Body of pancreas (tissue), 4 donors: ENCODE data around the gene CSKMT. TPM values are rescaled to one million over a fixed set of nuclear protein-coding genes. Genes with fewer than 3 reads are reported as not detected.

Experiments
- ATAC-seq: fragments of 150-250 bp; one replicate; pipeline ENCODE4 v1.9.1; 2016
- DNase-seq, 4 donors: peaks; one replicate each; pipeline ENCODE4 v3.0.0-alpha.2; 2019
- H3K27ac ChIP-seq, 4 donors: fragments of 200-600 bp; sonication (generic); 1 replicate in 3 of 4; 2 replicates in 1 of 4; pipeline versions ENCODE4 v1.5.1 to v1.6.1; 2016 to 2019; ENCODE audit warnings: mild to moderate bottlenecking in 1 of 4, mixed read lengths in 1 of 4, moderate library complexity in 1 of 4
- H3K27me3 ChIP-seq, 2 donors: fragments of 200-600 bp; sonication (generic); one replicate each; pipeline ENCODE4 v1.6.0; 2016; ENCODE audit warnings: mild to moderate bottlenecking in 1 of 2
- H3K36me3 ChIP-seq, 2 donors: fragments of 200-600 bp; sonication (generic); replicated peaks in 1 of 2; 2 replicates each; pipeline ENCODE4 v1.5.1; 2016; ENCODE audit warnings: low read depth in 2 of 2; ENCODE audit not compliant: insufficient read depth in 1 of 2
- H3K4me1 ChIP-seq: fragments of 200-600 bp; sonication (generic); one replicate; pipeline ENCODE4 v1.6.0; 2016
- H3K4me3 ChIP-seq, 2 donors: fragments of 200-600 bp; sonication (generic); 1 replicate in 1 of 2; 2 replicates in 1 of 2; pipeline ENCODE4 v1.5.1; 2016 to 2019
- H3K9me3 ChIP-seq, 3 donors: fragments of 200-600 bp; sonication (generic); 1 replicate in 2 of 3; 2 replicates in 1 of 3; pipeline ENCODE4 v1.5.1; 2016
- CTCF ChIP-seq, 7 experiments: fragments of 450-650 bp in 4 of 7; fragments of 200-600 bp in 3 of 7; sonication (generic) in 3 of 7; IDR thresholded peaks; one replicate each; pipeline ENCODE4 v1.5.1; 2016 to 2019; ENCODE audit warnings: antibody characterized with exemption in 7 of 7
- POLR2A ChIP-seq, 3 donors: fragments of 450-650 bp; IDR thresholded peaks; one replicate each; pipeline ENCODE4 v1.6.1; 2016; ENCODE audit warnings: antibody characterized with exemption in 3 of 3, mild to moderate bottlenecking in 2 of 3
- WGBS, 2 donors: methylation state at CpG; one replicate each; pipeline ENCODE4 v1.1.5; 2017; 5-methylcytosine and 5-hydroxymethylcytosine counted together
- intact Hi-C: fragments of 100-400 bp; cut with DNase I; formaldehyde crosslinking; loops from one replicate; pipeline ENCODE4 v1.15.1; 2023
- small RNA-seq: library from RNA; depleted of rRNA; stranded (forward); fragments of <200 nt; gene quantifications from one replicate; pipeline ENCODE3, GENCODE V24; 2016
- total RNA-seq, 2 donors: library from RNA; depleted of rRNA; stranded (reverse); fragments of >200 nt; gene quantifications; one replicate each; pipeline ENCODE4 v1.1.0, GENCODE V29; 2016

Gene CSKMT
- total RNA-seq, 2 donors from 2014 or later, result 5.4 to 110 TPM

GRCh38 chr11:62713343-62713742 lies 48.2 kb downstream of the CSKMT start:
- TF ChIP-seq POLR2A (IDR thresholded peaks at IDR 0.05), result no peak
- no peak for TF ChIP-seq CTCF (IDR thresholded peaks at IDR 0.05)
- WGBS, 2 donors, result 20 to 21% methylated on average over 2 of the region's 2 CpGs
- peaks cover 70% of the 10 kb centered on the region for H3K4me1 ChIP-seq
- no peaks in the 10 kb centered on the region for H3K27me3 ChIP-seq
- H3K27ac ChIP-seq, result peak overlapping the region; percentile 74 to 93 (median 82)
- H3K36me3 ChIP-seq, result peaks cover 0 to 23% of the 10 kb centered on the region in 2 donors
- ATAC-seq (peak; percentile 49), DNase-seq (peak; percentile 68 to 87 (median 82))
- H3K4me3 ChIP-seq, result no peak overlapping the region
- H3K9me3 ChIP-seq, result no peaks in the 10 kb centered on the region
- intact Hi-C loops, result no loop called here

GRCh38 chr11:62715150-62716130 lies 50.3 kb downstream of the CSKMT start:
- Histone ChIP-seq H3K27me3 (no peaks in the 10 kb centered on the region), H3K36me3 (peaks cover 5 to 35% of the 10 kb centered on the region in 2 donors), H3K4me3 (no peak overlapping the region), H3K9me3 (no peaks in the 10 kb centered on the region), H3K27ac (peak overlapping the region in 3 of 4 donors; percentile 8 to 84 (median 27)), H3K4me1 (peaks cover 52% of the 10 kb centered on the region)
- intact Hi-C loops, result no loop called here
- TF ChIP-seq CTCF (IDR thresholded peaks at IDR 0.05) (no peak), POLR2A (IDR thresholded peaks at IDR 0.05) (no peak)
- WGBS, 2 donors, result 85 to 87% methylated on average over 15 to 24 of the region's 24 CpGs
- no peak for DNase-seq
- no peak for ATAC-seq

- no peak overlapping the region for H3K4me3 ChIP-seq
- intact Hi-C loops, result no loop called here
- 63 to 66% methylated on average over 5 of the region's 5 CpGs for WGBS, 2 donors
- ATAC-seq, result no peak
- H3K27me3 ChIP-seq, result no peaks in the 10 kb centered on the region
- no peak for DNase-seq
- TF ChIP-seq POLR2A (IDR thresholded peaks at IDR 0.05), result no peak
- no peak for TF ChIP-seq CTCF (IDR thresholded peaks at IDR 0.05)
- H3K36me3 ChIP-seq, result peaks cover 10 to 40% of the 10 kb centered on the region in 2 donors
- no peaks in the 10 kb centered on the region for H3K9me3 ChIP-seq
- peak overlapping the region in 2 of 4 donors; percentile 27 to 30 for H3K27ac ChIP-seq
- peaks cover 45% of the 10 kb centered on the region for H3K4me1 ChIP-seq
Observed at GRCh38 chr11:62716206-62716605, 51.1 kb downstream of the CSKMT start.

- WGBS, 2 donors, result 61 to 63% methylated on average over 11 of the region's 11 CpGs
Observed at GRCh38 chr11:62716816-62717215, 51.7 kb downstream of the CSKMT start.

More at GRCh38 chr11:62716816-62717215, 51.7 kb downstream of the CSKMT start:
- DNase-seq, result no peak
- peaks cover 15 to 42% of the 10 kb centered on the region in 2 donors for H3K36me3 ChIP-seq
- no peak for ATAC-seq
- no peaks in the 10 kb centered on the region for H3K9me3 ChIP-seq
- intact Hi-C loops, result no loop called here
- TF ChIP-seq POLR2A (IDR thresholded peaks at IDR 0.05) (no peak), CTCF (IDR thresholded peaks at IDR 0.05) (no peak)
- peak overlapping the region in 2 of 4 donors; percentile 27 to 30 for H3K27ac ChIP-seq
- peaks cover 39% of the 10 kb centered on the region for H3K4me1 ChIP-seq
- H3K27me3 ChIP-seq, result no peaks in the 10 kb centered on the region
- H3K4me3 ChIP-seq, result no peak overlapping the region

Small RNAs within 50 kb of the gene (small RNA-seq; reads per million reads assigned to genes)
- gene SNORA57, result not detected

Other genes starting within 250 kb of the CSKMT start
- not detected for gene SCGB1A1, start 246.3 kb upstream of the CSKMT start, total RNA-seq
- 100 to 1,000 TPM; 168 to 241 TPM for gene AHNAK, start 118.5 kb upstream of the CSKMT start, total RNA-seq
- gene EEF1G, start 91.4 kb upstream of the CSKMT start, total RNA-seq, result 1,000 to 10,000 TPM in 1 of 2 donors, 100 to 1,000 TPM in 1; 893 to 1,161 TPM
- 10 to 100 TPM; 10.1 to 11.2 TPM for gene TUT1, start 73.8 kb upstream of the CSKMT start, total RNA-seq
- 10 to 100 TPM; 26.2 to 29.3 TPM for gene MTA2, start 63.4 kb upstream of the CSKMT start, total RNA-seq
- 10 to 100 TPM; 31.4 to 69.9 TPM for gene EML3, start 52.5 kb upstream of the CSKMT start, total RNA-seq
- gene ROM1, start 52.1 kb upstream of the CSKMT start, total RNA-seq, result 1 to 10 TPM; 1.8 to 4.0 TPM
- gene B3GAT3, start 43.3 kb upstream of the CSKMT start, total RNA-seq, result 10 to 100 TPM; 17.1 to 63.0 TPM
- gene GANAB, start 18.7 kb upstream of the CSKMT start, total RNA-seq, result 10 to 100 TPM; 62.3 to 64.9 TPM
- 10 to 100 TPM; 11.4 to 21.1 TPM for gene INTS5, start 12.0 kb upstream of the CSKMT start, total RNA-seq
- 10 to 100 TPM; 18.2 to 24.4 TPM for gene C11orf98, start 102 bp upstream of the CSKMT start, total RNA-seq
- gene UQCC3, start 6.4 kb downstream of the CSKMT start, total RNA-seq, result 10 to 100 TPM; 10.4 to 12.9 TPM
- 1 to 10 TPM; 4.9 to 5.6 TPM for gene LBHD1, start 7.0 kb downstream of the CSKMT start, total RNA-seq
- 100 to 1,000 TPM; 129 to 204 TPM for gene UBXN1, start 13.8 kb downstream of the CSKMT start, total RNA-seq
- 1 to 10 TPM; 3.1 to 4.6 TPM for gene LRRN4CL, start 24.2 kb downstream of the CSKMT start, total RNA-seq
- gene BSCL2, start 42.1 kb downstream of the CSKMT start, total RNA-seq, result 100 to 1,000 TPM in 1 of 2 donors, 10 to 100 TPM in 1; 44.6 to 248 TPM
- gene GNG3, start 42.4 kb downstream of the CSKMT start, total RNA-seq, result 1 to 10 TPM in 1 of 2 donors, not detected in 1; 1.0 TPM
- 10 to 100 TPM; 19.1 to 20.5 TPM for gene HNRNPUL2, start 62.1 kb downstream of the CSKMT start, total RNA-seq
- gene TTC9C, start 63.2 kb downstream of the CSKMT start, total RNA-seq, result 10 to 100 TPM; 12.5 to 18.5 TPM
- gene ZBTB3, start 88.8 kb downstream of the CSKMT start, total RNA-seq, result 1 to 10 TPM; 3.9 to 4.0 TPM
- gene POLR2G, start 96.3 kb downstream of the CSKMT start, total RNA-seq, result 10 to 100 TPM; 19.2 to 35.9 TPM
- 10 to 100 TPM; 23.9 to 39.9 TPM for gene TAF6L, start 106.1 kb downstream of the CSKMT start, total RNA-seq
- 10 to 100 TPM; 40.9 to 41.8 TPM for gene TMEM179B, start 122.1 kb downstream of the CSKMT start, total RNA-seq
- gene TMEM223, start 126.7 kb downstream of the CSKMT start, total RNA-seq, result 10 to 100 TPM in 1 of 2 donors, 1 to 10 TPM in 1; 6.2 to 29.0 TPM
- gene NXF1, start 140.1 kb downstream of the CSKMT start, total RNA-seq, result 100 to 1,000 TPM in 1 of 2 donors, 10 to 100 TPM in 1; 49.8 to 108 TPM
- 10 to 100 TPM; 20.1 to 23.6 TPM for gene STX5, start 166.7 kb downstream of the CSKMT start, total RNA-seq
- gene TEX54, start 167.5 kb downstream of the CSKMT start, total RNA-seq, result not detected
- gene WDR74, start 174.3 kb downstream of the CSKMT start, total RNA-seq, result 10 to 100 TPM; 15.8 to 40.0 TPM
- 100 to 1,000 TPM in 1 of 2 donors, 10 to 100 TPM in 1; 75.5 to 108 TPM for gene SLC3A2, start 215.6 kb downstream of the CSKMT start, total RNA-seq